Stimulated activated CD4-positive, alpha-beta T cell treated with anti-CD3 and anti-CD28 coated beads, Interleukin-2, amount 100 ng/mL, for 24 hours (primary cell): Measurements from ENCODE around the gene LPGAT1.
"Not testable (repeated sequence)": the region's sequence is repeated elsewhere in the genome, so short reads cannot be mapped to it uniquely, and the experiment has no call there.

Experiments used
- DNase-seq, 2 donors: peaks; one replicate each; pipeline ENCODE4 v3.0.0-alpha.2; 2020

Gene LPGAT1

DNA sequence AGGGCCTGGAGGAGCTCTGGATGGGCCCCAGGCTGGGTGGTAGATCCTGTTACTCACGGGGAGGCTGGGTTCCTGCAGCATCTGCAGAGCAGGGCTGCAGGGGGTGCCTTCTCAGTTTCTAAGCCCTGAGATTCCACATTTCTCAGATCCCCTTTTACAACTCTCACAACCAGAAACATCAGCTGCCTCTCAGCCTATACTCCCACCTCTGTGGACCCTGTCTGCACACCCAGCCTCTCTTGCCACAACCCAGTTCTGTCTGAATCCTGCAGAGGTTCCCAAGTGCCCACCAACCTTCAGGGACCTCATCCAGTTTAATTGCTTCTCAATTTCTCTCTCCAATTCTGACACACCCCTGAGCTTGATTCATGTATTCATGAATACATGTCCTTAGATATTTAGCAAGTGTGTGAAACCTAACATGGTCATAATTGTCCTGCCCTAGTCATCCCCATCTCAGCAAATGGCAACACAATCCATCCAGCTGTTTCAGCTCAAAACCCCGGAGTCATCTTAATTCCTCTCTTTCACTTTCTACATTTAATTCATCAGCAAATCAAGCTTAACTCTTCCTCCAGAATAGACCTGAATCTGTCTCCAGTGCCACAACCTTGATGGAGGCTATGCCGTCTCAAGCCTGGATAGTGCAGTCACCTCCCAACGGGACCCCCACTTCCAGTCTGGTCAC, 98.1 kb downstream of the LPGAT1 start:
- DNase-seq = no peak

DNA sequence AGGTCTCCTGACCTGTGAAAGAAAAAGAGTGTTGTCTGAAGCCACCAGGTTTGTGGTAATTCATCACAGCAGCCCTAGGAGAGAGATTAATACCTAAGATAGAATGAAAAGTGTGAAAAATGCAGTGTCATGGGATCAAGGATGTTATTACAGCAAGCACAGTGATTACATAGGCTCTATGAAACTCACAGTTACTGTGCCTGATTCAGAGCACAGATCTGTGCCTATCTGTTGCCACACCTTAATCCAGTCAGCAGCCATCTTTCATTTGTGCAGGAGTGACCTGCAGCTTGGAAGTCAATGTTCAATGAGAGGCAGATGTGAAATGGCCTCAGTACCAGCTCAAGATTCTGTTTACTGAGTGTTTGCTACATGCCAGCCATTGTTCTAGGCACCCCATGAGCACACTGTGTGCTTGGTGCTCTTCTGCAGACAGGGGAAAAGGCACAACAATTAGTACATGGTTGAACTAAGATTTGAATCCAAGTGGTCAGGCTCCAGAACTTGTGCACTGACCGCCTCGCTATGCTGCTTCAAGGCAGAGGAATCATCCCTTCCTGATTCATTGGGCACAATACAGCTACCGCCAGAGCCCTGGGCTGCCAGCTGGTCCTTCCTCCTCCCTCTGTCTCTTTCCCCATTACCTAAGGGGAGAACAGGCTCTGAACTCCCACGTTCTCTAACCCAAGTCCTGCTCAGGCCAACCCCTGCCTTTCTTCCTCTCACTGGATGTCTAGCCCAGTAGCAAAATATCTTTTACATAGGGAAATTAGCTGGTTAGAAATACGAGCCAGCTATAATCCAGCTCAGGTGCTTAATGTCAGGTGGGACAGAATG, 98.9 kb downstream of the LPGAT1 start:
- DNase-seq = no peak

DNA sequence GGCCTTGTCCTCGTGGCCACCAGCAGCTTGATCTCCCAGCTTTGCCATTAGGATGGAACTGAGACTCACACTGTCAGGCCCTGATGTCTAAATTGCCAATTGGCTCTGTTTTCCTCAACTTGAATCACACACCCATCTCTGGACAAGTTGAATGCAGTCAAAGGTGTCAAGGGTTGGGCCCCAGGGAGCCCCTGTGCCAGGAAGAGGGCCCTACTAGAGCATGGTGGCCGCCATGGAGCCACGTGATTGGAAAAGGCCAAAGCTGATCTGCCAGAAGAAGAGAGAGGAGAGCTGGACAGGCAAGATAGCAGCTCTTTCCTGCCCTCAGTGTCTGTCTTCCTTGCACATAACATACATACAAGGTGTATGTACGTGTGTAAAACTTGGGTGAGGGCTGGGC, 100.2 kb downstream of the LPGAT1 start:
- DNase-seq = no peak

DNA sequence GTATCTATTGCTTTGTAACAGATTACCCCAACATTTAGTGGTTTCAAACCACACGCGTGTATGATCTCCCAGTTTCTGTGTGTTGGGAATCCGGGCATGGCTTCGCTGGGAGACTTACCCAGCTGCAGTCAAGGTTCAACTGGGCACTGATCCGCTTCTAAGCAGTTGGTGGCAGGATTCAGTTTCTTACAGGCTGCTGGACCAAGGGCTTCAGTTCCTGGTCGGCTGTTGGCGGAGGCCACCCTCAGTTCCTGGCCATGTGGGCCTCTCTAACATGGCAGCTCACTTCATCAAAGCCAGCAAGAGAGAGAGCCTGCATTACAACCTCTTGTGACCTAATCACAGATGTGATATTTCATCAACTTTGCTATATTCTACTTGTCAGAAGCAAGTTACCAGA, 101.3 kb downstream of the LPGAT1 start:
- no peak for DNase-seq

DNA sequence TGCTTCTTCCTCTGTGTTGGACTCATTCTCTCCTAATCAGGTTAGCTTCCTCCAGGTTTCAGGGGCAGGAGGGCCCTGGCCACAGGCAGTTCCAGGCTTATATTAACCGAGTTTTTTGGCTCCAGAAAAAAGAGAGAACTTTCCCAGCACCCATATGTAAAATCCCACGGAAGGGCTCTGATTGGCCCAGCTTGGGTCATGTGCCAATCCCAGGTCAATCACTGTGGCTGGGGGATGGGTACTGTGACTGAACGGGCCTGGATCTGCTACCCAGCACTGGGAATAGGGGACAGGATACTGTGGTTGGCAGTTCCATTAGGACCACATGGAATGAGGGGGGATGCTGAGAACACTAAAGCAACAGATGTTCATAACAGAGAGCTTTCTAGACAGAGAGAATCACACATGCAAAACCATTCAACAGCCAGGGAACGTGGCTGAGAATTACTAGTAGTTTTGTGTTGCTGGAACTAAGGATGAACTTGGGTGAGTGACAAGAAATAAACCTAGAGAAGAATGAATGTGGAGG, 104.0 kb downstream of the LPGAT1 start:
- DNase-seq = no peak

DNA sequence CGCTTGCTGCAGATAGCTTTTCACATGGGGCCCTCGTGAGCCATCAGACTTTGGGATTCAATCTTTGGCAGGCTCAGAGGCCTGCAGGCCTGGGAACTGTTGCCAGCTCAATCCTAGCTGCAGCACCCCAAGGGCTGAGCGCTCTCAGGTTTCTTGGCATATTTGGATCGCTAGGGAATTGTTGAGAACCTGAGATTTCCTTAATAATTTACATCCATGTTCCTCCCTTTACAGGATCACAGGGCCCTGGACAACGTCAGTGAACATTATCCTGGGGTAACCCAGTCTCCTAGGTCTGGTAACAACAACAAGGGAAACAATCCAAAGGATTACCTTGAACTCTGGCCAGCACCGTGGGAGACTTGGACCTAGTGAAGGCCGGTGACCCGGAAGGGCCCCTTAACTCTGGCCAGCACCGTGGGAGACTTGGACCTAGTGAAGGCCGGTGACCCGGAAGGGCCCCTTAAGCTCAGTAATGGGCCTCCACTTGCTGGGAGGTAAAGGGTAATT, 105.8 kb downstream of the LPGAT1 start:
- DNase-seq = no peak

DNA sequence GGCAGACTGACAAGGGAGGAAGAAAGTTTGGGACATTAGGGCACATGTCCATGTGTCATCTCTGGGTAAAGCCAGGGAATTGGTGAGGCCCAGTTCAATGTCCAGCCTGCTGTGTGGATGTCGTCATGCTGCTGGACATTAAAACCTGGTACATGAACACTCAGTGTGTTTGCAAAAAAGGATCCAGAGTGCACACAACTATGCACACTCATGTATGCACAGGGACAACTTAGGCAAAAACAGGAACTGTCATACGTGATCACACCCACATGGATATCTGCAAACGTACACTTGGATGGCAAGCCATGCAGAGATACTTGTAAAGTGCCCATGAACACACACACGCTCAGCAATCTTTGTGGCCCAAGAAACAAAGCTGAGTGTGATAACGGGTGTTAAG, 107.3 kb downstream of the LPGAT1 start:
- no peak for DNase-seq

DNA sequence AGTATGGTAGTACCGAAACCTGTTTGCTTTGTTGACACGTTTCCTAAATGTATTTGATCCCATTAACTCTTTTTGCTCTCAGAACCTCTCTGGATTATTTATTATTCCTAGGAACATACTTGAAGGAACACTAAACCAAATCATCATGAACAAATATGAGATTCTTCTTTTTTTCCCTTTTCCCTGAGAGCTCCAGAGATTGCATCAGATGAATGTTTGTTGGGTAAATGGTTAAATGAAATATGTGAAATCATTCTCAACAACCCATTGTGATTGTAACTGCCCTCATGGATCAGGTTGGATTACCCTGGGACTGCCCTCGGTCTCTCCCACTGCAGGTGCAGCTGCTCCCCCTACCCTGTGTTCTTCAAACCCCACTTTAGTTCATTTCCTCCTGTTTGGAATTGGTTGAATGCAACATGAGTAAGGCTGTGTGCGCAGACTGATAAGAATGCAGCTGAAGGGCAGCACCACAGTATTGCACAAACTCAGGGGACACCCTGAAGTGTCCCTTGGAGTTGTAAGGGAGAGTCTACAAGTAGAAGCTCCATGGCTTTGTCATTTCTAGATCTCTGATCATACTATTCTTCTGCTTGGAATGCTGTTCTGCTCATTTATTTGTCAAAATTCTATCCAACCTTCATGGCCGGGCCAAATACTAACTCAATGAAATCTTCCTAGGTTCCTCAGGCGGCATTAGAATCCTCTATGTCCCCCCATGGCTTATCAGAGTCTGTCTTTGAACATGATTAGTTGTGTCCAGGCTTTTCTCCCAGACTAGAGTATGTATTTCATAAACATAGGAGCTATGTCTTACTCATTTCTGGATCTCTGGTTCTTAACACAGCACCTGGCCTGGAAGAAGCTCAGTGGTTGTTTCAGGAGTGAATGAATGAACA, 108.0 kb downstream of the LPGAT1 start:
- no peak for DNase-seq

DNA sequence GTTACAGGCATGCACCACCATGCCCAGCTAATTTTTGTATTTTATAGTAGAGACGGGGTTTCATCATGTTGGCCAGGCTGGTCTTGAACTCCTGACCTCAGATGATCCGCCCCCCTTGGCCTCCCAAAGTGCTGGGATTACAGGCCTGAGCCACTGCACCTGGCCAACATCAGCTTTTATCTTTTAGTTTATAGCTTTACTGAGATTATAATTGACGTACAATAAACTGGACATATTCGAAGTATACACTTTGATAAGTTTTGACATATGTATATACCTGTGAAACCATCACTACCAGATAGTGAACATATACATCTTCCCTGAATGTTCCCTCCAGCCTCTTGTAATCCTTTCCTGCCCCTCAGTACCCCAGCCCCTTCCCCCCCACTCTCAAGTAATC, 114.0 kb downstream of the LPGAT1 start:
- DNase-seq = not testable (repeated sequence)

DNA sequence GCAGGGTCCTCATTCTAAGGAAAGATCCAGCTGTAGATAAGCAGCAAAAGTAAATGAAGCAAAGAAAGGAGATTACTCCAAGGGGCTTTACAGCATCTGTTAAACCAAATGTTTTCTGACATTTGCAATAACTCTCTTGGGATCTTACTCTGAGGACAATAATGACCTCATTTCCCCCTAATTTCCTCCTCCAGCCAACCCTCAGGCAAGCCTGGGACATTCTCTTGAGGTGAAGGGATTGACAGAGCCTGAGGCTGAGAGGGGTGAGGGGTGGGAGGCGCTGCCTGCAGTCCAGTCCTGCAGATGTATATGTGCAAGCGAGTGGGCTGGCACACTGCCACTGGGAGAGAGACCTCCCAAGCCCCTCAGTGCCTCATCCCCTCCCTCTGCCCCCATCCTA, 114.6 kb downstream of the LPGAT1 start:
- no peak for DNase-seq

DNA sequence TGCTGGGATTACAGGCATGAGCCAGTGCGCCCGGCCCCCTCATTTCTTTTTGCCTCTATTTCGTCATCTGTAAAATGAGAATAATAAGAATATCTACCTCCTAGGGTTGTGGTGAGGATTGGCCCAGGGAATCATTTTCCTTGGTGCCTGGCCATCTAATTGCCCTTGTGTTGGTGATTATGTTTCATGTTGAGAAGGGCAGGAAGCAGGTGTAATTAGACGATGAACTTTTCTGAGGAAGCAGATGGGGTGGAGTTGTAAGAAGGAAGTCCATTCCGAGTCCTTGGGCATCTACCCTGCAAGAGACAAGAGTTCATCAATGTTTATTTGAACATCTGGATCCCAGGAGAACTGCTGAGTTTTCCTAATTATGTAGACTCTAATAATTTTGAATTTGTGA, 116.4 kb downstream of the LPGAT1 start:
- no peak for DNase-seq

DNA sequence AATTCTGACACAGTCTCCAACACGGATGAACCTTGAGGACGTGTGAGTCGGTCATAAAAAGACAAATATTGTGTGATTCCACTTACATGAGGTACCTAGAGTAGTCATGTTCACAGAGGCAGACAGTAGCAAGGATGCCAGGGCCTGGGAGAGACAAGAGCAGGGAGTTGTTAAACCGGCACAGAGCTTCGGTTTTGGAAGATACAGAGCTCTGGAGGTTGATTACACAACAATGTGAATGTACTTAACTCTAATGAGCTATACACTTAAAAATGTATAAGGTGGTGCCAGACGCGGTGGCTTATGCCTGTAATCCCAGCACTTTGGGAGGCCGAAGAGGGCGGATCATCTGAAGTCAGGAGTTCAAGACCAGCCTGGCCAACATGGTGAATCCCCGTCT, 117.3 kb downstream of the LPGAT1 start:
- DNase-seq = no peak

DNA sequence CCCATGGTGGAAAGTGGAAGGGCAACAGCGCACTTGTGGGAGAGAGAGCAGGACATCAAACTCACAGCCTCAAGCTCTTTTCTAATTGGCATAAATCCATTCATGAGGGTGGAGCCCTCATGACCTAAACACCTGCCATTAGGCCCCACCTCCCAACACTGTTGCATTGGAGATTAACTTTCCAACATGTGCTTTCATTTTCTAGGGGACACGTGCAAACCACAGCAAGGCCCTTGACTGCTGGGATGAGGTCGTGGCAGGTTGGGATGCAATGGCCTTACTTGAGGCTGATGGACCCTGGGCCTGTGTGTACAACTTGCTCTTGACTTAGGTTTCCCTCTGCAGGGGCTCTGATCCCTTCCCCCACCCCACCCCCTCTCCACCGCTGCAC, 119.3 kb downstream of the LPGAT1 start:
- DNase-seq = no peak

DNA sequence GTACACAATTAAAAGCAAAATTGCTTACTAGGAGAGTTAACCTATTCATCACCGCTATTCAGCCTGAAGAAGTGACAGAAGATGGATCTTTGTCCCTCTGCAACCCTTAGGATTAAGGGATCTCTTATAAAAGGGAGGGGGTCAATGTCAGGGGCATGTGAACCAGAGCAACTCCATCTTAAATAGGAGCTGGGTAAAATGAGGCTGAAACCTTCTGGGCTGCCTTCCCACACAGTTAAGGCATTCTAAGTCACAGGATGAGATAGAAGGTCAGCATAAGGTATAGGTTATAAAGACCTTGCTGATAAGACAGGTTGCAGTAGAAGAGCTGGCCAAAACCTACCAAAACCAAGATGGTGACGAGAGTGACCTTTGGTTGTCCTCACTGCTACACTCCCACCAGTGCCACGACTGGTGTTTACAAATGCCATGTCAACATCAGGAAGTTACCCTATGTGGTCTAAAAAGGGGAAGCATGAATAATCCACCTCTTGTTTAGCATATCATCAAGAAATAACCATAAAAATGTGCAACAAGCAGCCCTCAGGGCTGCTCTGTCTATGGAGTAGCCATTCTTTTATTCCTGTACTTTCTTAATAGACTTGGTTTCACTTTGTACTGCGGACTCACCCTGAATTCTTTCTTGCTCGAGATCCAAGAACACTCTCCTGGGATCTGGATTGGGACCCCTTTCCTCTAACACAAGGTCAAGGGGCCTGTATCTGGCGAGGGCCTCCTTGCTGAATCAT, 119.8 kb downstream of the LPGAT1 start:
- no peak for DNase-seq

DNA sequence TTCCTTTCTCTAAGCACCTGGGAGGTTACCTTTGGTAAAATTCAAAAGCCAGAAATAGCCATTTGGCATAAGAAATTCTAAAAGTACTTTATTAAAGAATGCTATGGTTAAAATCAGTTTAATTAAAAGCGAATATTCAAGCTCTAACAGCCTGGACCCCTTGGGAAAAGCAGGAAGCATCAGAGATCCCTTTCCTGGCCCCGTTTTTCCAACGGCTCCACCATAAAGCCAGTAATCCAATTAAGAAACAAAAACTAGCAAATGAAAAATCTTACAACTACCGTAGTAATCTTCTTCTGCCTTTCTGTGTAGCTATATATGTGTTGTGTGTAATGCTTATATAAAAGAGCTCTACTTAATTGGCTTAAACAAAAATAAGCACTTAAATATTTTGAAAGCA, 121.6 kb downstream of the LPGAT1 start:
- no peak for DNase-seq

DNA sequence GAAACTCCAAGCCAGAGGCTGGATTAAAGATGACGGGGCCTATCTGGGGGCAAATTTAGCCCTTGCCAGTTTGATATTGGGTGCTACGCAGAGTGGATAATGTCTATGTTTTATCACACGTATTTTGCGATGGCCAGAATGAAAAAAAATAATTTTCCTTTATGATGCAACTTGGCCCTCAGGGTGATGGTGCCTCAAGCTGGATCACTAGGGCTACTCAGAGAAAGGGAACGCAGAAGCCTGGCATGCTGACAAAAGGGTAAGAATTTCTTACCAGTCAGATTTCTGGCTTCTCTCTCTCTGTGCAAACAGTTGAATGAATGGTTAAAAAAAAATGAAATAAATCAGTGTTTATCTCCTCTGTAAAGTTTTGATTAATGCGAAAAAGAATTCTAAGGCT, 122.6 kb downstream of the LPGAT1 start:
- DNase-seq = no peak

DNA sequence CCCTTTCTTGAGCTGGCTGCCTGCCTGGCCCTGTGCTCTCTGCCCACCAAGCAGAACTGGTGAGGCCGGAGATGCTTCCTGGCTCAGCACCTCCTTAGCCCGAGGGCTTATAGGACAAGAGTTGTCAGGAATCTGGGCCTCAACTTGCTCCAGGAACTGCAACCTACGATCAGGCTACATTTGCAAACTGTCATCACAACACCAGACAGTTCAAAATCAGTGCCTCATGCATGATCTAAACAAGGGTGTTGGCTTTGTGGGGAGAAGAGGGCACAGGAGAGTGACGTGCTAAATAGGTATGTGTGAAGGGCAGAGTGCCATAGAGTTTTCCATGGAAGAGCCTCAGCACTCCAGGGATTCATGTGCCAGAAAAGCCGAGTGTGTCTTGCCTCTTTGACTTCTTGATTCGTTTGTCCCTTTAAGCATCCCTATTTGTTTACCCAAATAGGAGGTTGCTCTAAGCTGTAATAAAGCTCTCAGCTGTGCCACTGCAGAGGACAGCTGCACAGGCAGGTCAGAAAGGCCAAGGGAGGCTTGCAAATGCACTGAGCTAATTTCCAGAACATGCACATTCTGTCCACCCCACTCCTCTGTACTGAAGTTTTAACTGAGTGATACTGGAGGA, 125.0 kb downstream of the LPGAT1 start:
- no peak for DNase-seq

DNA sequence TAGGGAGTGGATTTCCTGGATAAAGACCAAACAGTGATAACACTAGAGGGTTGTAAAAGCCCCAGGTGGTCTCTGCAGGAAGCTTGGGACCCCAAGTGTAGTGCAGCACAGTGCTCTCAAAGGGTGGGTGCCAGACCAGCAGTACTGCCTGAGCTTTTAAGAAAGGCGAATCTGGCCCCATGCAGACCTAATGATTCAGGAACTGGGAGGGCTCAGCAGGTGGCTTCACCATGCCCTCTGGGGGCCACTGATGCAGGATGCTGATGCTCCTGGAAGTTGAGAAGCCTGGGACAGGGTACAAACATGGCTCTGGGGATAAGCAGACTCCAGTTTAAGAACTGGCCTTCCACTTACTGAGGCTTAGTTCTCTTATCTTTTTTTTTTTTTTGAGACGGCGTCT, 126.0 kb downstream of the LPGAT1 start:
- no peak for DNase-seq

DNA sequence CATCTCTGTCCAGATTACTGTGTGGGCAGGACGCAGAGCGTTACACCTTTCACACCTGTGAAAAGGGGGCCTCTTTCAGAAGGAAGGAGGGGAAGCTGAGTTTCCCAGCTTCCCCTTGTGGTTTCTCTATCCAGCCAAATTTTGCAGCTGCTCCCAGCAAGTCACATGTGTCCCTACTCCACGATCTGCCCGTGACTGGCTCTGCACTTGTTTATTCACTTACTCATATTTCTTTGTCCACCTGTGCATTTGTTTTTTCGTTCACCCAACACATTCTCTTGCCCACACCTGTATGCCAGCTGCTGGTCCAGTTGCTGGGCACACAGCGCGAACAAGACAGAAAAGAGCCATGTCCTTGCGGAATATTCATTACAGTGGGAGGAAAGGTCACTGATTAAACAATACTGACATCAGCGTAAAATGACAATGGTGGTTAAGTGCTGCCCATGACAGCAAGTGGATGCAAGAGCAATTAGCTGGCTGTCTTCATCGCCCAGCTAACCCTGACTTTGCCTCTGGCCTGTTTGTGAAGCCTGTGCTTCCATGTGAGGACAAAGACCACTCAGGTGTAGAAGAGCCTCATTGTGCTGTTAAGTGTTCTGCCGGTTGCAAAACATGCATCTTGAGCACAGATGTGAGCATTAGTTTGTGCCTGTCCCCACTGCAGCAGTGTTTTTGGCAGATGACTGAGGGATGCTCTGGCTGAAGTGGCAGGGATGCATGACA, 126.6 kb downstream of the LPGAT1 start:
- no peak for DNase-seq

DNA sequence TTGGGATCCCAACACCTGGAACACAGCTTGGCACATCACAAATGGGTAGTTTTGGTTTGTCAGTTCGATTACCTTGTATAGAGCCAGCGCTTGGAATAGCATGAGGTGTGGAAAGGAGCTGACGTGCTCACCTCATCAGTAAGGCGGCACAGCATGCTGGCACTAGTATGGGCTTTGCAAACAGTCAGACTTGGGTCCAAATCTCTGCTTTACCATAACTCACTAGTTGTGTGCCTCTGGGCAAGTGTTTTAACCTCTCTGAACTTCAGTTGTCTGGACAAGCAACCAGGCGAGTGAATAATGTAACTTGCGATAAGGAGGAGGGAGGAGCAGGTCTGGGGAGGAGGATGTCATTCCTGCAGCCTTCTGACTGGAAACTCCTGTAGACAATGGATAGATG, 128.8 kb downstream of the LPGAT1 start:
- DNase-seq = no peak

DNA sequence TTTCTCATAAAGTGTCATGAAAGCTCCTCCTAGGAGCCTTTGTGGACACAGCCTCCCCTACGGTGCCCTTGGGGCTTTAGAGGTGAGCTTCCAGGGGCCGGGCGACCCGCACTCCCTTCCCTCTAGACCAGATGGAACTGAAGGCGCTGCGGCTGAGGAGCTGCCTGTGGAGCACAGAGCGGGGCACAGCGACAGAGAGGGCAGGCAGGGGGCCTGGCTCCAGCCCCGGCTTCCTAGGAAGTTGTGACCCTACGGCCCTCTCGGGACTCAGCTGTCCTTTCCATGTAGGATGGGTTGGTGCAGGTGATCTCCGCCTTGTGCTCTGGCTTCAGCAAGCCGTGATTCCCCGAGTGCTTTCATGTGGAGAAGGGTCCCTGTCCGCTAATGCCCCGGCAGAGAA, 131.5 kb downstream of the LPGAT1 start:
- no peak for DNase-seq
